Epithelial cell of proximal tubule (primary cell): Measurements from ENCODE around the gene SLC25A22. TPM values are rescaled to one million over a fixed set of nuclear protein-coding genes. Genes with fewer than 3 reads are reported as not detected.

Source experiments
- DNase-seq: peaks from one replicate; pipeline ENCODE4 v3.0.0-alpha.2; 2011; ENCODE audit warnings: low read depth
- H3K4me3 ChIP-seq: 2 replicates; pipeline ENCODE4 v1.5.1; 2011; ENCODE audit warnings: low read depth, mild to moderate bottlenecking, low read length
- total RNA-seq: library from RNA; depleted of rRNA; stranded (reverse); fragments of >200 nt; gene quantifications from 2 replicates; pipeline ENCODE4 v1.2.3, GENCODE V29; 2015
- TF ChIP-seq, protein P1 (sequence below): conservative IDR thresholded peaks from 2 replicates; pipeline ENCODE4 v1.5.1; 2012; ENCODE audit warnings: low read depth, mild to moderate bottlenecking, low read length

The SLC25A22 gene
- total RNA-seq, 1 donor from 2014 or later, result 20.1 TPM

DNA sequence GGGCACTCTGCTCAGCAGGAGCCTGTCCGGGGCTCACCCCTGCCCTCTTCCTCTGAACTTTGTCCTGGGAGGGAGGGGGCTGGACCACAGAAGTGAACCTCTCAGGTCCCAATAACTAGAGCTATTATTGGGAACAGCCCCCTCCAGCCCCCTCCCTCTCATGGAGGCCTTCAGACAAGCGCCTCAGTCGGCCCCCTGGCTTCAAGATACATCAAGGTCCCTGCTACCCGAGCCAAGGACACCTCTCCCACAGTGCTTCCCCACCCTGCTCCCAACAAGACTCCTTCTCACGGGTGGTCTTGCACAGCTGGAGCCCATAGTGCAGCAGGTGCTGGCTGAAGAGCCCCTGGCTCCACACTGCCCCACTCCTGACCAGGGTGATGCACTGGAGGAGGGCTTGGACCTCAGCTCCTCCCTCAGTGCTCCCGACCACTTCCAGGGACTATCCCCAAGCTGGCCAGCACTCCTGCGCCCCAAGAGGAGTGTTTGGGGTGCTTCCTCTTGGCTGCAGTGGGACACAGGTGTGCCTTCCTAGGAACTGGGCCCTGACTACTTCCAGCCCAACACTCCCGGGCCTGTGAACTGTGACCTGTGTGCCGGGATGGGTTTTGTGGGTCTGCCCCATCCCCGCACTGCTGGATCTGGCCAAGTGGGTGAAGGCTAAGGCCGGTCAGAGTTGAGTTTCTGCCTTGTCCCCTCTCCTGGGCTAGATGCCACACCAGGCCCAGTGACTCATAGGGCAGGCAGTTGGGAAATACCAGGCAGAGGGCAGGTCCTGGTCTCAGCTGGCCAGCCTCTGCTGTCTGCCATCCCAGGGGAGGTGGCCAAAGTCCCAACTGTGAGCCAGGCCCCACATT is 22.8 kb upstream of the SLC25A22 start:
- TF ChIP-seq, protein P1, sequence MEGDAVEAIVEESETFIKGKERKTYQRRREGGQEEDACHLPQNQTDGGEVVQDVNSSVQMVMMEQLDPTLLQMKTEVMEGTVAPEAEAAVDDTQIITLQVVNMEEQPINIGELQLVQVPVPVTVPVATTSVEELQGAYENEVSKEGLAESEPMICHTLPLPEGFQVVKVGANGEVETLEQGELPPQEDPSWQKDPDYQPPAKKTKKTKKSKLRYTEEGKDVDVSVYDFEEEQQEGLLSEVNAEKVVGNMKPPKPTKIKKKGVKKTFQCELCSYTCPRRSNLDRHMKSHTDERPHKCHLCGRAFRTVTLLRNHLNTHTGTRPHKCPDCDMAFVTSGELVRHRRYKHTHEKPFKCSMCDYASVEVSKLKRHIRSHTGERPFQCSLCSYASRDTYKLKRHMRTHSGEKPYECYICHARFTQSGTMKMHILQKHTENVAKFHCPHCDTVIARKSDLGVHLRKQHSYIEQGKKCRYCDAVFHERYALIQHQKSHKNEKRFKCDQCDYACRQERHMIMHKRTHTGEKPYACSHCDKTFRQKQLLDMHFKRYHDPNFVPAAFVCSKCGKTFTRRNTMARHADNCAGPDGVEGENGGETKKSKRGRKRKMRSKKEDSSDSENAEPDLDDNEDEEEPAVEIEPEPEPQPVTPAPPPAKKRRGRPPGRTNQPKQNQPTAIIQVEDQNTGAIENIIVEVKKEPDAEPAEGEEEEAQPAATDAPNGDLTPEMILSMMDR, result no peak

DNA sequence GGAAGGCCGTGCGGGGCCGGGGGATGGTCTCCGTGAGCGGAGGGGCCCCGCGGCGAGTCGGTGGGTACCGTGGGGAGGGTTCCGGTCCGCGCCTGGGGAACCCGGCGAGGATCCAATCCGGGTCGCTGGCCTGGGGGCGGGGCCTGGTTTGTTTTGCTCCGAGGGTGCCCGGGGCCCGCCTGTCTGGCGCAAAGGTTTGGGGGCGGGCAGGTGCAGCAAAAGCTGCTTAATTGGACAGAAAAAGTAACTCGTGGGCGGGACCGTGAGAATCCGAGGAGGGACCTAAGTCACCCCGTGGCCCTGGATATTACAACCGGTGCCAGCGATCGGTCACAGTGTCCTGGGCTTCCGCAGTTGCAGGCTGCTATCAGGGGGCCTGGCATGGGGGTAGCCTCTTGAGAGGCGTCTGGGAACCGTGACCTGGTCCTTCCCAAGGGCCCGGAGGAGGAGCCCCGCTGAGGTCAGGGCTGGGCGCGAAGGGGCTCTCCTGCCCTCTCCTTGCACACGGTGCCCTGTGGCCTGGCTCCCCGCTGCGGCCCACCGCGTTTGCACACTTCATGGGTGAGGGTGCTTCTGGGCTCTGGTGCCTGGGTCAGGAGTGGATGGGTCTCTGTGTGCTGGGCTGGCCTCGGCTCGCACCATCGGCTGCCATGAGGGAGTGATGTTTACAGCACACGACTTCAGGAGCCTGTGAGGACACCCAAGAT is 22.0 kb upstream of the SLC25A22 start:
- TF ChIP-seq, protein P1, result no peak
- no peak for DNase-seq
- peak overlapping the region; percentile 88 for H3K4me3 ChIP-seq

More for the DNA sequence above, 22.8 kb upstream of the SLC25A22 start:
- DNase-seq, result no peak
- H3K4me3 ChIP-seq, result peak overlapping the region; percentile 88

DNA sequence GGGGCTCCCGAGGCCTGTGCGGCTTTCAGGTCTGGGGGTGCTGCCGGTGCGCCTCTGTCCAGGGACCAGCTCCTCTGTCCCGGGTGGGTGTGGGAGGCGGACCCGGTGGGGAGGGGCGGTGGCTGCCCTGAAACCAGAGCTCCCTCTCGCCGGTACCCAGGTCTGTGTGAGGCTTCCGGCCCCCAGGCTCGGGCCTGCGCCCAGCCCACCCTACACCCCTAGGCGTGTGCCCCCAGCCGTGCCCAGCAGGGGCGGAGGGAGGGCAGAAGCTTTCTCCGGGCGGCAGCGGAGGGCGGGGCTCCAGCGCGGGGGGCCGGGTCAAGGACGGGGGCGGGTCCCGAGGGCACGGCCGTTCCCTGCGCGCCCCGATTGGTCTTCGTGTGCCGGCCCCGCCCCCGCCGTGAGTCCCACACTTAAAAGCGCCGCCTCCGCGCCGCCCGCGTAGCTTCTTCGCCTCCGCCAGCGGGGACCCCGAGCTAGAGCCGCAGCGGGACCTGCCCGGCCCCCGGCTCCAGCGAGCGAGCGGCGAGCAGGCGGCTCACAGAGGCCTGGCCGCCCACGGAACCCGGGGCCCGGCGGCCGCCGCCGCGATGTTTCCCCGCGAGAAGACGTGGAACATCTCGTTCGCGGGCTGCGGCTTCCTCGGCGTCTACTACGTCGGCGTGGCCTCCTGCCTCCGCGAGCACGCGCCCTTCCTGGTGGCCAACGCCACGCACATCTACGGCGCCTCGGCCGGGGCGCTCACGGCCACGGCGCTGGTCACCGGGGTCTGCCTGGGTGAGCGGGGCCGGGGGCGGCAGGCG is 21.2 kb upstream of the SLC25A22 start:
- H3K4me3 ChIP-seq, result peak overlapping the region; percentile 88
- TF ChIP-seq, protein P1, result no peak
- DNase-seq, result no peak

DNA sequence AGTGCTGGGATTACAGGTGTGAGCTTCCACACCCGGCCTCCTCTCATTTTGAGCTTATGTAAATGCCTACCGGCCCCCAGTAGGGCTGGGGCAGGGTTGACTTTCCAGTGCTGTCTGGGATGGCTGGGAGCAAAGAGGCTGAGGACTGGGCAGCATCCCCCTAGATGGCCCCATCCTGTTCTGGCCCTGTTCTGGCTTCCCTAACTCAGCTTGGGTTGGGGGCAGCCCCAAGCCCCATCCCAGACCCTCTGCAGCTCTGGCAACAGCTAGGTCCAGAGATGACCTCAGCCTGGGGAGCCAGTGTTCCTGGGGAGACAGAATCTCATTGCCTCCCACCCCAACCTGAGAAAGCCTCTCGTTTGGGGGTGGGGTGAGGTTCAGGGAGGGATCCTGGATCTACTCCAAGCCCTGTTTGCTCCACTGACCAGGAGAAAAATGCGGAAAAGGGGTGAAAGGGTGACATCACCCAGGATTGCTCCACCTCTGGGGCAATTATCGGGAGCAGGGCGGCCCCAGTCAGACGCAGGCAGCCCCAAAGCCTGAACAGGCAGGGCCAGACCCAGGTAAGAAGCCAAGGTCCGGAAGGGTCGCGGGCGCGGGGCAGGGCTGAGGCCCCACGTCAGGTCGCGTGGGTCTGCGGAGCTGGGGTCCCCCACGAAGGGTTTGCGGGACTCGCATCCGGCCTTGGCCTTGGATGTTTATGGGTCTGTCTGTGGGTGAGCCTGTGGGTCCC is 20.5 kb upstream of the SLC25A22 start, which contains the start of gene PNPLA2:
TSS of gene PNPLA2 (plus strand) at position 519 of the 733 bp plus-strand sequence. CDS start 805 bp downstream, outside the sequence.
- peak within 1 kb of the TSS; percentile 88 for H3K4me3 ChIP-seq
- TF ChIP-seq, protein P1, result no peak
- no peak for DNase-seq

DNA sequence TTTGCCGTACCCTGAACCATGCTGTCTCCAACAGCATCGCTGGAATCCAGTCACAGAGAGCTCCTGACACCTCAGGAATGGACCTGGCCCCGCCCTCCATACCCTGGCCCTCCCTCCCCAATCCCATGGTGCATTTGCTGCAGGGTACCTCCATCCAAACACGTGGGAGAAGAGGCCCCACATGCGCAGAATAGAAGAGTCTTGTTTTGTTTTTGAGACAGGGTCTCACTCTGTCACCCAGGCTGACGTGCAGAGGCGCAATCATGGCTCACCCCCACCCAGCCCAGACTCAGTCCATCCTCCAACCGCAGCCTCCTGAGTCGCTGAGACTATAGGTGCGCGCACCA is 18.3 kb upstream of the SLC25A22 start:
- TF ChIP-seq, protein P1, result no peak
- no peak for DNase-seq

More for the DNA sequence above, 18.3 kb upstream of the SLC25A22 start:
- H3K4me3 ChIP-seq, result no peak overlapping the region
